PFSK-1 (cell line): ENCODE data around the gene DAZ3.
"Not testable (repeated sequence)": the region's sequence is repeated elsewhere in the genome, so short reads cannot be mapped to it uniquely, and the experiment has no call there.

Experiments
- POLR2AphosphoS5 ChIP-seq: IDR thresholded peaks from 2 replicates; pipeline ENCODE4 v1.6.1; 2012; ENCODE audit warnings: low read depth, mild to moderate bottlenecking, control low read depth, low read length, moderate library complexity
- REST ChIP-seq, 2 experiments: IDR thresholded peaks; 2 replicates each; pipeline versions ENCODE4 v1.6.1 to v1.8.0; 2011 to 2012; ENCODE audit warnings: low read depth in 2 of 2, low read length in 2 of 2, control low read depth in 1 of 2, inconsistent platforms in 1 of 2, mild to moderate bottlenecking in 1 of 2, moderate library complexity in 1 of 2; ENCODE audit not compliant: insufficient read depth in 1 of 2
- SIN3A ChIP-seq: IDR thresholded peaks from 2 replicates; pipeline ENCODE4 v1.6.1; 2012; ENCODE audit warnings: mild to moderate bottlenecking, low read length, moderate library complexity, borderline replicate concordance; ENCODE audit not compliant: insufficient read depth
- TAF1 ChIP-seq: IDR thresholded peaks from 2 replicates; pipeline ENCODE4 v1.6.1; 2012; ENCODE audit warnings: low read length, control low read depth, borderline replicate concordance; ENCODE audit not compliant: insufficient read depth

- TF ChIP-seq POLR2AphosphoS5; REST (IDR thresholded peaks at IDR 0.05; ENCODE audit: insufficient read depth in 1 of 2, low read depth in 2 of 2, low read length in 2 of 2); TAF1; SIN3A: not testable (repeated sequence)
These were observed at the start of gene DAZ3 for GRCh38 chrY:24813293-24813692.
